GM10847 (cell line): ENCODE results near the gene PSMC2.

ENCODE experiments used
- POLR2A ChIP-seq: IDR thresholded peaks from 2 replicates; pipeline ENCODE4 v1.6.1; 2011; ENCODE audit not compliant: insufficient read length; ENCODE audit errors: extremely low read depth

Gene PSMC2

DNA sequence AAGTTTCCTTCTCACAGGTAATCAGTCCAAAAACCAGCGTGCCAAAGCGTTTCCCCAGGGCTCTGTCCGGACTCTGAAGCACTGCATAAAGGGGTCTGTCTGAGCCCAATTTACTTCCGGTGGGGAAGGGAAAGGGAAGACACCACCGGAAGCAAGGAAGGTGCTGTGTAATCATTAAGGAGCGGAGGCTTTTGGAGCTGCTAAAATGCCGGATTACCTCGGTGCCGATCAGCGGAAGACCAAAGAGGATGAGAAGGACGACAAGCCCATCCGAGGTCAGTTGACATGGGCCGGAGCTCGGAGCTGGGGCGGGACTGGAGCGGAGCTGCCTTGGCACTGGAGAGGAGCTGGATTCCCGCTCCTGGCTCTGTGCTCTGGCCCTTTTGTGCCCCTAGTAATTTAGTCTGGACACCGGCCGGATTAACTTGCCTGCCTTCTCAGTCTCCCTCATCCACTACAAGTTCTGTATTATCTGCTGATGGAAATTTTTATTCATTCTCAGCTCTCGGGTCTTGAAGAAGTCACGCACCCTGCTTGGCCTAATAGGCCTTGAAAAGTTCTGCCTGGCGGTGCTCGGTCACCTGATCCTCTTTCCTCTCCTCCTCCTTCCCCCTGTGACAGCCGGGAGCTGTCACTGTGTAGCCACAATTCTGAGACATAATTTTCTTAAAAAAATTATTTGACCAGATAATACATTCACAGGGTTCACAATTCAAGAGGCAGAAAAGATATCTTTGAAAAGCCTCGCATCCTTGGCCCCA lies at the start of gene PSMC2:
PSMC2 (plus strand) TSS at position 137 of the 761 bp plus-strand sequence; CDS start at position 206, 69 bp downstream.
- no peak for TF ChIP-seq POLR2A

DNA sequence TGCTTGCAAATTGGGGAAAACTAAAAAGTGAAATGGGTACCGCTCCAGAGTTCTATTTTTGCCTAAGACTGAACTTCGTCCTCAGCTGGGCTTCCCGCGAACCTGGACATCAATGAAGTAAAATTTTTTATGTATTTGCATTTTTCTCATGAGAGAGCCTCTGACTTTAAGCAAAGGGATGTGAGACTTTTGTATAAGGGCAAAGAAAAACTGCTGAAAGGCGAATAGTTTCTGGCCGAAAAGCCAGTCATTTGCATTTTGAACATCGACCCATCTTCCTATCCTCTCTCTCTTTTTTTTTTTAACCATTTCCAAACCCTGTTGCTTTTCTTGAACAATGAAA lies 49.6 kb upstream of the PSMC2 start:
- no peak for TF ChIP-seq POLR2A

DNA sequence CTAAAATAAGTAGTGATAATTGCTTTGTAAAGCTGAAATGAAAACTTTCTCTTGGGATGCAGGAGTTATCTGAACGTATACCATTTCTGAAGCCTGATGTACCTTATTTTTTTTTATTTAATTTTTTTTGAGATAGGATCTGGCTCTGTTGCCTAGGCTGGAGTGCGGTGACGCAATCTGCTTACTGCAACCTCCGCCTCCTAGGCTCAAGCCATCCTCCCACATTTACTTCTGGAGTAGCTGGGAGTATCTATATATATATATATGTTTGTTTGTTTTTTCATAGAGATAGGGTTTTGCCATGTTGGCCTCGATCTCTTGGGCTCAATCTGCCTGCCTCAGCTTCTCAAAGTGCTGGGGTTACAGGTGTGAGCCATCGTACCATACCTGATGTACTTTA lies 47.8 kb upstream of the PSMC2 start:
- TF ChIP-seq POLR2A: no peak

DNA sequence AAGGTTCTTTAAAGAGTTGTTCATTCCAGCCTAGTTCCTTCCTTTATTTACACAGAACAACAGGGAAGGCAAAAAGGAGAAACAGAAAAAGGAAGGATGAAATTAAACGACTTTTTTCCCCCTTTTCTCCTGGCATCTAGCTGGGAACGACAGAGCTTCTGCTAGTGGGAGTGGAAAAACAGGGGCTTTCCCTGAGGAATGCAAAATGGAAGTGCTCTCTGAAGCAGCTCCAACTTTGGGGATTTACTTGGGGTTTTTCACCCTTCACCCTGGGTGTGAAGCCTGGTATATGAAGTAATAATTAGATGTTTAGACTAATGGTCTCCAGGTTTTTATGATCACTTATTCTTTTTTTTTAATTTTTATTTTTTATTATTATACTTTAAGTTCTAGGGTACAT lies 46.0 kb upstream of the PSMC2 start:
- no peak for TF ChIP-seq POLR2A

DNA sequence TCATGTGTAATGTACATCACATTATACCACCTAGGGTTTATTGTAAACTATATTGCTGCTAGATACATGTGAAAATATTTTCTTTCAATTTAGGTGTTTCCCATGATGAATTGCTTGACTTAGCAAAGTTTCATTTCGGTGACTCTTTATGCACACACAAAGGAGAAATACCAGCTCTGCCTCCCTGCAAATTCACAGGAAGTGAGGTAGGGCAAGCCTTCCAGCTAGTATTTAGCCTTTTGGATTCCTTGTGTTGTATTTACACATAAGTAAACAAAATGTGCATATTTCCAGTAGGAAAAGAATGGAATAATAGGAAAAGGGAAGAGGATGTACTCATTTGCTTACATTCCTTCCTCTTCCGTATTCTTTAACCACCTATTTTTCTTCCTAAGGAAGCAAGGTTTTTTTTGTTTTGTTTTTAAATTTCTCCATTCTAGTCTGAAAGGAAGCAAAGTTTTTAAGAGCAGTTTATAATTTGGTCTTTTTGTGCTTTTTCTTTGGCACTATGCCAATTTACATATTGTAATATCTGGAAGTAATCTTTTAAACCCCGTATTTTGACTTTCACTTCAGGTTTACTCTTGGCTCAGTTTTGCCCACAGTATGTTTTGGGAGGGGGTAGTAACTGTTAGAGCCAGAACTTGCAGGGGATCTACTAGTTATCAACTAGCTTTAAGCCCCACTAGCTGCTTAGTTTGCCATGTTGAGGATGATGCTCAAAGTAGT lies 39.8 kb upstream of the PSMC2 start:
- TF ChIP-seq POLR2A: no peak

DNA sequence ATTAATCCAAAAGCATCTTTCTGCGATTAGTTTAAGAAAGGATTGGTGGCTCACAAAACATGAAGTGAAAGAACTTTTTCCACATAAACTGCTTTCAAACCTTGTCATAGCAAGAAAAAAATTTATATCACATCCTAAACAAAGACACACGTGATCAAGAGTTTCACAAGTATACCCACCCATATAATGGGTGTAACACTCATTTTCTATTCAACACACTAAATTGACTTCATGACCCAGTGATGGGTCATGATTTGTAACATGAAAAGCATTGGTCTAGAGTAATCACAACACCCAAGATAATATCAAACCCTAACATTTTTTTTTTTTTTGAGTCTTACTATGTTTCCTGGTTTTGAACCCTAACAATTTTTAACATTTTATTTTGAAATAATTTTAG lies 32.6 kb upstream of the PSMC2 start:
- TF ChIP-seq POLR2A: no peak

DNA sequence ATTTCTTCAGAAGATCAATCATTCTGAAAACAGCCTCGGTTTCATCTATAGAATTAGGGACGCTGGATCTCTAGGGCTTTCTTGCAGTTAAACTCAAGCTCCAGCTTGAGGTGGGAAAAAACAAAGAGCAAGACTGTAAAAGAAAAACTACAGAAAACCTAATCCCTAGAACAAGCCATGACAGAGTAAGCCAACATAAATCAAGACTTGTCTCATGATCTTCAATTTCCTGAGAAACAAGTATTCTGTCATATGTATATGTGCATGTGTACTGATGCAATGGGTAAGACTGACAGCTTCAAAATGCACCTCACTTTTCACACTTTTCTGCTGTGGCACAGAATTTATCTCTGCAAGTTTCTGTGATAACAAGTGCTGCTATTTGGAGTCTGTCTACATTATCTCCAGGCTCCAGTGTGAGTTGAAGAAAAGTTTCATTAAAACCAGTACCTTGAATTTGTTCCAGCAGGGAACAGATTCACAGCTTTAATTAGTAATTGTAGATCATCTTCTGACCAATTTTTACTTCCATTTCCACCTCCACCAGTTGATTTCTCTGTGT lies 31.0 kb upstream of the PSMC2 start:
- TF ChIP-seq POLR2A: no peak

DNA sequence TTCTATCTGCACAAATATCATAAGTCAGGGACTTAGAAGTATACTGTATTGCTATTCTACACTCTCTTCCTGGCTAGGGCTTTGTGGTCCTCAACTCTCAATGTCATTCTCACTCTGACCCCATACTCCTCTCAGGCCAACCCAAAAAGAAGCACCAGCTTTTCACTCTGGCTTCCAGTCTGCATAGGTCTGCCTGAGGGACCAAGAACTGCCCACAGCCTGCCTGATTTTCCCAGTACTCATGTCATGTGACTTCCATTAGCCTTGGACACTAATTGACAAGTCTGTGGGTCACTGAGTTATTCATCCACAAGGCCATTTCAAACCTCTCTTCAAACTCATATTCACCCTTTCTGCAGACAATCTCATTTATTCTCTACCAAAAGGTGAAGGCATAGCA lies 30.4 kb upstream of the PSMC2 start:
- no peak for TF ChIP-seq POLR2A

DNA sequence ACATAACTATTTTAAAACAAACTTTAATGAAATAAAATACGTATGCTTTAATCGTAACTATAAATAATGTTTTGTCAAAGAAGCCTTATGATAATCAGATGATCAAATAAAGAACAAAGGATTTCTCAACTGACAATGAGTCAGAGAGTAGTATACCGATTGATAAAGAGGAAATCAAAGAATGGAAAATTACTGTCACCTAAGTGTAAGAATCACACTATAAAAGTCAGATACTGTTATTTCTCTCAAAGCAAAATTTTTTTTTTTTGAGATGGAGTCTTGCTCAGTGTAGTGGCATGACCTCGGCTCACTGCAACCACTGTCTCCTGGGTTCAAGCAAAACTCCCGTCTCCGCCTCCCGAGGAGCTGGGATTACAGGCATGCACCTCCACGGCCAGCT lies 21.7 kb upstream of the PSMC2 start:
- TF ChIP-seq POLR2A: no peak

DNA sequence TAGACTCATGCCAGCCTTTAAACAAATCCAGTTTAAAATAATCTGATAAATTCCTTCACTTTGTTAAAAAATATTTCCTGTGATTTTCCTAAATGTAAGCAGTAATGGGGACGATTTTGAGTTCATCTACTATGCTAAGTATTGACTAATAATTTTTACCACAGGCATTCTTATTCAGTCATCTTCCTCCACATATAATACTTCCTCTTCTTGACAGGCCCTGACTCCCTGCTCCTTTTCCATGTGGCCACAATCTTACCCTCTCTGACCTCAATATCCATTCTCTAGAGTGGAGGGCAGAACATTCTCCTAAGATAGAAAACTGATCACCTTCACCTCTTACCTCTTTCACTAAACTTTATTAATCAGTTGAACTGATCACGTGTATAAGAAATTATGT lies 10.7 kb upstream of the PSMC2 start:
- TF ChIP-seq POLR2A: no peak

DNA sequence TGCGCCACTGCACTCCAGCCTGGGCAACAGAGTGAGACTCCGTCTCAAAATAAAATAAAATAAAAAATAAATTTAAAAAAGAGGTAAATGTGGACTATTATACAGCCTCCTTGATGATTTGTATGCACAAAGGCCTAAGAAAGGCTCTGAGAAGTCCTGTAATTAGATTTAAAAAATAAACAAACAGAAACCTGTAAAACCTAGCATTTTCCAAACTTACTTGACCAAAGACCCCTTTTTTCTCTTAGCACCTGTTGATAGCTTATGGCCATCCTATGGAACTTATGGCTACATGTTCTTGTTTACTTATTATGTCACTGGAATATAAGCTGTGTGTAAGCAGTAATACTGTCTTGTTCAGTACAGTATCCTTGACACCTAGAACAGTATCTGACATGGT lies 8.6 kb upstream of the PSMC2 start:
- no peak for TF ChIP-seq POLR2A

DNA sequence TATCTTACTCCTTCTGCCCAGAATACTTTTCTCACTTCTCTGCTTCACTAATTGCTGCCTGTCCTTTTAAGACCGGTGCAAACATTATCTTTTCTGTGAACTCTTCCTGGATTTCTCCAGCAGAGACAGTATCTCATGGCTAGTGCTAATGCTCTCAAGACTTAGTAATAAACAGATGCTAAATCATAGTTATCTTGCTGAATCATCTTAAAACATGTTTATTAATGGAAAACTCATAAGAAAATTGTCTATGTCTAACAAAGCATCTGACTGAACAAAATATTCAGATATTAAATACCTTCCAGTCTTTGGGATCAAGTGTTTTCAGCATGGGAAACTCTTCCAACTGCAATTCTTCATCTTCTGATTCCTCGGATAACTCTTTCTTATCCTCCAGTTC lies 6.0 kb upstream of the PSMC2 start:
- no peak for TF ChIP-seq POLR2A

DNA sequence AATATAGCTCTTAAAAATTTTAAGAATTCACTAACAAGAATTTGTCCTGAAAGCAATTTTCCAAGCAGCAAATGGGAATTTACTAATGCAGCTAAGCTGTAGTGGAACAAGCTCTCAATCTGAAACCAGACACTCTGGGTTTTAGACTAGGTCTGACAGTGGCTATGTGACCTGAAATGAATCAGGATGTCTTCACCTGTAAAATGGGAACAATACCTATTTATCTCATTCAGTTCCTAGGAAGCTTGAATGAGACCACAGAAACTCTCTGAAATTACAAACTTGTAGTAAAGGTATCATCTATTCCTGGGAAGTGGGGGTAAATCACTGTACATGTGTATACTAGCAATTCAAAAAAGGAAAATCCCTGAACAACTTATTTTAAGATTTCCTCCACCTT lies 4.1 kb upstream of the PSMC2 start:
- no peak for TF ChIP-seq POLR2A

DNA sequence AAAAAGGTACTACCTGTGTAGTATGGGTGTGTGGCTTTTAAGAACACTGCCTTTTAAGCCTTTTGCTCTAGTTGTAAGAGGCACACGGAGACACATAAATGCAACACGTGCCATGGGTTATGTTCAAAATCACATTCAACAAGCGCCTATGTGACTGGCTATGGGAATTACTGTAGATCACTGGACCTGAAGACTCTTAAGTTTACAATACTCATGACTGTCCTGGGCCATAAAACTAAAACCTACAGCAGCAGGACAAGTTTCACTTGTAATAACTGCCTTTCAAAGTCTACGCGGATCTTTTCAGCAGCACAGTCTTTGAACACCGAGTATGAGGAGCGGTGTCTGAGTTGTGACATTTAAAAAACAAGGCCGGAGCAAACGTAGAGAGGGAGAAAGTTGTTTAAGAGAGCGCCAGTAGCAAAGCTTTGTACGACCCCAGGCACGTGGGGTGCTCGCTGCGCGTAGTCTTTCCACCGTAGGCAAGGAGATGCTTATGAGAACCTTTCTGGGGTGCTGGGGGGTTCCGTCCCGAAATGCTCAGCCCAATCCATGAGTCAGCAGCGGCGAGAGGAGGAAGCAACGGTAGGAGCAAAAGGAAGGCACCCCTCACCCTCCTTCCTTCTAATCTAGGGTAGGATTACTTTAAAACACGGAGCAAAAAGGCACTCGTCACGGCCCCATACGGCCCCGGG lies 3.5 kb upstream of the PSMC2 start:
- TF ChIP-seq POLR2A: no peak

DNA sequence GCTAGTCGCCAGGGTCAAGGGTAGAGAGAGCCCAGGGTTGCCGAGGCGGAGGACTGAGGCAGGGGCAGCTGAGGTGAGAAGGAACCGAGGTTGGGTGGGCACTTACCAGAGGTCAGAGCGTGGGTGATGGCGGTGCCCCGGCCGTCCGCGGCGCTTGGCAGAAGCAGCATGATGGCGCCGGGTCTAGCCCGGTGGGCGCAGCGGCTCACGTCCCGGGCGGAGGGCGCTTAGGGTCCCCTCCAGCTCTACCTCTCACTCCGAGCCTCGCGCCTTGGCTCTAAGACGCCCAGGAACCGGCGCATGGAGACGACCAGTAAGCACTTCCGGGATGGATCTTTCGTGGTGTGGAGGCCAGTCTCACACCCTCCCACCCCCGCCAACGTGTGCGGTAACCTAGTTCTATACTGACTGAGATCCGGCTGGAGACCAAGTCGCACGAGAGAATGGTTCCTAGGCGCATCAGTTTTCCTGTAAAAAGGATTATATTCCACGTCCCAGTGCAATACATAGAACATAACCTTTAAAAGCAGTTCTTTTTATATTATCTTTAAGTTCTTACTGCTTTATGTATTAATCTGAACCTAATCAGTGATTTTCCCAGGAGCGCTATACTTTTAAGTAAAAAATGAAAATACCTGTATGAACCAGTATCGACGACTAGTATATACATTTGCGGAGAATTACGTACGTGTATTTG lies 2.8 kb upstream of the PSMC2 start, which contains the start of gene DNAJC2:
DNAJC2 (minus strand) TSS at position 315 of the 697 bp plus-strand sequence; CDS start at position 170, 145 bp downstream.
- TF ChIP-seq POLR2A: peak; percentile 84

DNA sequence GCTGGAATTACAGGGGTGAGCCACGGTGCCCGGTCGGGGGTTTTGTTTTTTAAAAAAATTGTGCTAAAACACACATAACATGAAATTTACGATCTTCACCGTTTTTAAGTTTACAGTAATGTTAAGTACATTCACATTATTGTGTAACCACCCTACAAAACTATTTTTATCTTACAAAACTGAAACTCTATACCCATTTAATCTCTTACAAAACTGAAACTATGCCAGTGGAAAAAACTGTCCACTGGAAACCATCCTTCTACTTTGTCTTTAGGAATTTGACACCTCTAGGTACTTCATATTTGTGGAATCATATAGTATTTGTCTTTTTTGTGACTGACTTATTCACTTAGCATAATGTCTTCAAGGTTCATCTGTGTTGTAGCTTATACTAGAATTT lies 1.0 kb upstream of the PSMC2 start:
- TF ChIP-seq POLR2A: no peak

DNA sequence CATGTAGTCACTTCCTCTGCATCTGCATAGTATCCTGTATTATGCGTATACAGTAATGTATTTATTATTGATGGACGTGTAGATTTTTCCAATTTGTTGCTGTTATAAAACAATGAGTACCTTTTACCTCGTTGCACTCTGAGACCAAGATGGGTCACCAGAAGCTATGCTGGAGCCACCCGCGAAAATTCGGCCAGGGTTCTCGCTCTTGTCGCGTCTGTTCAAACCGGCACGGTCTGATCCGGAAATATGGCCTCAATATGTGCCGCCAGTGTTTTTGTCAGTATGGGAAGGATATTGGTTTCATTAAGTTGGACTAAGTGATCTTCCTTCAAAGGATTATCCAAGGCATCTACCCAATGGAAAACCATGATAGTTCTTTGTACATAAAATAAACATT lies 1.0 kb downstream of the PSMC2 start:
- no peak for TF ChIP-seq POLR2A
